Muscle of leg (tissue), 11 donors: Measurements from ENCODE around the gene TXNDC15. TPM values are rescaled to one million over a fixed set of nuclear protein-coding genes. Genes with fewer than 3 reads are reported as not detected.
A peak's percentile ranks its signal among the peaks of the same experiment; 100 is the strongest.
"Not testable (repeated sequence)": the region's sequence is repeated elsewhere in the genome, so short reads cannot be mapped to it uniquely, and the experiment has no call there.

ENCODE experiments used
- DNase-seq: peaks from one replicate; pipeline ENCODE4 v3.0.0; 2013
- H3K27ac ChIP-seq: one replicate; pipeline ENCODE4 v1.5.1; 2013; ENCODE audit warnings: mild to moderate bottlenecking, low read length, control low read depth
- H3K27me3 ChIP-seq: one replicate; pipeline ENCODE4 v1.6.1; 2013; ENCODE audit warnings: low read length; ENCODE audit not compliant: control insufficient read depth, insufficient read depth
- H3K36me3 ChIP-seq: one replicate; pipeline ENCODE4 v1.6.1; 2013; ENCODE audit warnings: low read length; ENCODE audit not compliant: control insufficient read depth, insufficient read depth
- H3K4me1 ChIP-seq: one replicate; pipeline ENCODE4 v1.6.1; 2013; ENCODE audit warnings: low read length; ENCODE audit not compliant: control insufficient read depth, insufficient read depth
- H3K4me3 ChIP-seq: one replicate; pipeline ENCODE4 v1.5.1; 2013; ENCODE audit warnings: low read length, control low read depth
- H3K9me3 ChIP-seq: replicated peaks from 2 replicates; pipeline ENCODE4 v1.6.1; 2013; ENCODE audit warnings: low read depth, low read length; ENCODE audit not compliant: control insufficient read depth
- WGBS: methylation state at CpG from one replicate; pipeline ENCODE4 v1.1.5; 2013; ENCODE audit warnings: missing lambda C conversion rate; ENCODE audit not compliant: insufficient coverage; 5-methylcytosine and 5-hydroxymethylcytosine counted together
- polyA plus RNA-seq, 8 donors: library from polyadenylated mRNA; unstranded; fragments of 120-200 nt; gene quantifications; one replicate each; pipeline versions ENCODE4 v1.2.1 to v1.2.3, GENCODE V29; 2013; ENCODE audit warnings: inconsistent platforms in 1 of 8, low replicate concordance in 1 of 8; ENCODE audit not compliant: insufficient read length in 8 of 8, insufficient read depth in 1 of 8
- total RNA-seq: library from RNA; stranded (reverse); fragments of 120-200 nt; gene quantifications from one replicate; pipeline ENCODE4 v1.2.4, GENCODE V29; 2013

The TXNDC15 gene
- total and polyA plus RNA-seq, 9 donors, result 60.3 to 95.4 (median 71.4) TPM

DNA sequence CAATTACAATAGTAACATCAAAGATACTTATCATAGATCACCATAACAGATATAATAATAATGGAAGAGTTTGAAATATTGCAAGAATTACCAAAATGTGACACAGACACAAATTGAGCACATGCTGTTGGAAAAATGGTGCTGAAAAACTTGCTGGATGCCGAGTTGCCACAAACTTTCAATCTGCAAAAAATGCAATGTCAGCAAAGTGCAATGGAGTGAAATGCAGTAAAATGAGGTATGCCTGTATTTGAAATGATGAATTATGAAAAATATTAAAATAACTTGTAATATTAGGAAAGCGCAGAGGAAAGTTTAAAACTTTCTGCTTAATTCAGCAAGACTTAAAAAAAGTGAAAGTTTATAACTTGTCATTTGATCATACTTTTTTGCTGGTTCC, 18.8 kb downstream of the TXNDC15 start:
- peaks cover 2% of the 10 kb centered on the region for H3K9me3 ChIP-seq
- no peaks in the 10 kb centered on the region for H3K27me3 ChIP-seq
- H3K27ac ChIP-seq, result no peak overlapping the region
- no peaks in the 10 kb centered on the region for H3K4me1 ChIP-seq
- DNase-seq, result no peak
- peaks cover 40% of the 10 kb centered on the region for H3K36me3 ChIP-seq
- no peak overlapping the region for H3K4me3 ChIP-seq
- WGBS, result 91% methylated on average over 1 of the region's 2 CpGs

DNA sequence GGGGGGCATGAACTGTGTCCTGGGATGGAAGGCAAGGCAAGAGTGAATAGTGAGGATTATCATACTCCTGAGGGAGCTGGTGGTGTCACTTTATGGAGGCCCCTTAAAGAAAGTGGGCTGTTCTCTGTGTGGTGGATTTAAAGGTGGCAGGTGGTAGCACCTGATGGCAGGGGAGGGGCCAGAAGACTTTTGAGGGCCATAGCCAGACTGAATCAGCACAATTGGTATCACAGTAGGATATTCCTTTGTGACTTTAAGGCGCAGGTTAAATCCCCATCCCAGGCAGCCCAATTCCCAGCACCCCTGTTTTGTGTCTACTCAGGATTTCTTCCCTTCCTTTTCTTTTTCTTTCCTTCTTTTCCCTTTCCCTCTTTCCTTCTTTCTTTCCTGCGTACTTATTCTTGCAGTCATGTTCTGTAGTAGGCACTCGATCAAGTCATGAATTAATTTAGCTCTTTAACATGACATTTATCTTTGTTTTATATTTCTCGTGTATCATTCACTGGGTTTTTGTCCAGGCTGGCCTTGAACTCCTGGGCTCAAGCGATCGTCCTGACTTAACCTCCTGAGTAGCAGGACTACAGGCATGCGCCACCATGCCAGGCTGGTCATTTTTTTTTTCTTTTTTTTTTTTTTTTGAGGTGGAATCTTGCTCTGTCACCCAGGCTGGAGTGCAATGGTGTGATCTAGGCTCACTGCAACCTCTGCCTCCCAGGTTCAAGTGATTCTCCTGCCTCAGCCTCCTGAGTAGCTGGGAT, 19.8 kb downstream of the TXNDC15 start:
- Histone ChIP-seq H3K27me3 (no peaks in the 10 kb centered on the region), H3K4me1 (no peaks in the 10 kb centered on the region), H3K27ac (no peak overlapping the region), H3K9me3 (peaks cover 2% of the 10 kb centered on the region), H3K36me3 (peaks cover 33% of the 10 kb centered on the region), H3K4me3 (no peak overlapping the region)
- DNase-seq, result no peak
- 87% methylated on average over 4 of the region's 7 CpGs for WGBS

DNA sequence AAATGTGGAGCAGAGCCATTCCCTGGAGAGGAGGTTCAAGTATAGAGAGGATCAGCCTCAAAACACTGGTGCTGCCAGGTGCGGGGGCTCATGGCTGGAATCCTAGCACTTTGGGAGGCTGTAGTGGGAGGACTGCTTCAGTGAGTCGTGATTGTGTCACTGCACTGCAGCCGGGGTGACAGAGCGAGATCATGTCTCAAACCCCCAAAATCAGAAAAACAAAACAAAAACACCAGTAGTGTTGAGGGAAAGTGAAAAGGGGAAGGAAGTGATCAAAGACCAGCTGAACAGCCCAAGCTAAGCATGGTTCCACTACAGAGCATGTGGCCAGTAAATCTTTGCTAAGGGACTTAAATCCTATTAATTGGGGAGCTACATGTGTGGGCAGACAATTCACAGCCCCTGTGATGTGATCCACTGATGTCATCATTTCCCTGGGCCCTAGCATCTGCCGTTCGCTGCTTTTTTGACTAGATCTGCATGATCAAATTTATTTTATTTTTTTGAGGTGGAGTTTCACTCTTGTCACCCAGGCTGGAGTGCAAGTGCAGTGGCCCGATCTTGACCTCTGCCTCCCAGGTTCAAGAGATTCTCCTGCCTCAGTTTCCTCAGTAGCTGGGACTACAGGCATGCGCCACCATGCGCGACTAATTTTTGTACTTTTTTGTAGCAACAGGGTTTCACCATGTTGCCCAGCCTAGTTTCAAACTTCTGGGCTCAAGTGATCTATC, 28.1 kb downstream of the TXNDC15 start:
- H3K36me3 ChIP-seq, result peaks cover 13% of the 10 kb centered on the region
- no peak overlapping the region for H3K27ac ChIP-seq
- WGBS, result 90% methylated on average over 5 of the region's 10 CpGs

GRCh38 chr5:134904610-134905245, 30.6 kb downstream of the TXNDC15 start, which contains the start of gene PCBD2:
Gene PCBD2, plus strand, starts transcription at chr5:134905131. Its CDS starts 9 bp downstream, at chr5:134905140.
- under 1% methylated on average over 84 of the region's 84 CpGs for WGBS
- no peaks in the 10 kb centered on the region for H3K9me3 ChIP-seq

More for the DNA sequence above, 28.1 kb downstream of the TXNDC15 start:
- peak; percentile 24 for DNase-seq
- Histone ChIP-seq H3K9me3 (no peaks in the 10 kb centered on the region), H3K27me3 (no peaks in the 10 kb centered on the region), H3K4me1 (no peaks in the 10 kb centered on the region), H3K4me3 (no peak overlapping the region)

GRCh38 chr5:134905246-134905996, 31.2 kb downstream of the TXNDC15 start:
- H3K9me3 ChIP-seq, result no peaks in the 10 kb centered on the region
- H3K27me3 ChIP-seq, result no peaks in the 10 kb centered on the region
- peaks cover 14% of the 10 kb centered on the region for H3K36me3 ChIP-seq
- peak; percentile 89 for DNase-seq
- peak overlapping the region; percentile 95 for H3K27ac ChIP-seq
- WGBS, result under 1% methylated on average over 37 of the region's 54 CpGs
- H3K4me1 ChIP-seq, result no peaks in the 10 kb centered on the region
- H3K4me3 ChIP-seq, result peak overlapping the region; percentile 86

More at GRCh38 chr5:134904610-134905245, 30.6 kb downstream of the TXNDC15 start, which contains the start of gene PCBD2:
- Histone ChIP-seq H3K27ac (peak within 1 kb of the TSS; percentile 95), H3K4me1 (no peaks in the 10 kb centered on the region), H3K4me3 (peak within 1 kb of the TSS; percentile 86), H3K36me3 (peaks cover 14% of the 10 kb centered on the region), H3K27me3 (no peaks in the 10 kb centered on the region)
- peak; percentile 95 for DNase-seq

- no peaks in the 10 kb centered on the region for H3K27me3 ChIP-seq
- H3K4me3 ChIP-seq, result no peak overlapping the region
- peaks cover 26% of the 10 kb centered on the region for H3K36me3 ChIP-seq
- no peaks in the 10 kb centered on the region for H3K9me3 ChIP-seq
- 86% methylated on average over 1 of the region's 1 CpG for WGBS
- H3K27ac ChIP-seq, result no peak overlapping the region
- no peak for DNase-seq
- H3K4me1 ChIP-seq, result no peaks in the 10 kb centered on the region
Measured at GRCh38 chr5:134906811-134907210, 32.6 kb downstream of the TXNDC15 start.

DNA sequence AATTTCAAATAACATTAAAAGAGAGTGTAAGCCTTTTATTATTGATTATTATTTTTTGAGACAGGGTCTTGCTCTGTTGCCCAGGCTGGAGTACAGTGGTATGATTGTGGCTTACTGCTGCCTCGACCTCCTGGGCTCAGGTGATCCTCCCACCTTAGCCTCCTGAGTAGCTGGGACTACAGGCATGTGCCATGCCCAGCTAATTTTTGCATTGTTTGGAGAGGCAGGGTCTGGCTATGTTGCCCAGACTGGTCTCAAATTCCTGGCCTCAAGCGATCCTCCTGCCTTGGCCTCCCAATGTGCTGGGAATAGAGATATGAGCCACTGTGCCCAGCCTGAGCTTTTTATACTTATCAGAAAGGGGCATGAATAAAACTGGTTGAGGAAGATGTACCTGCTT, 36.6 kb downstream of the TXNDC15 start:
- not testable (repeated sequence) for H3K27me3 ChIP-seq, H3K27ac ChIP-seq, H3K4me3 ChIP-seq, DNase-seq, H3K9me3 ChIP-seq, H3K4me1 ChIP-seq
- WGBS, result 100% methylated on average over 1 of the region's 2 CpGs
- peaks cover 58% of the 10 kb centered on the region for H3K36me3 ChIP-seq

- peaks cover 57% of the 10 kb centered on the region for H3K36me3 ChIP-seq
- H3K4me3 ChIP-seq, result no peak overlapping the region
- H3K27ac ChIP-seq, result no peak overlapping the region
- H3K27me3 ChIP-seq, result no peaks in the 10 kb centered on the region
- no peak for DNase-seq
- no peaks in the 10 kb centered on the region for H3K9me3 ChIP-seq
- no peaks in the 10 kb centered on the region for H3K4me1 ChIP-seq
- 67% methylated on average over 4 of the region's 8 CpGs for WGBS
Measured at GRCh38 chr5:134911285-134912206, 37.4 kb downstream of the TXNDC15 start.

GRCh38 chr5:134913254-134913653, 39.1 kb downstream of the TXNDC15 start:
- H3K4me1 ChIP-seq, result no peaks in the 10 kb centered on the region
- no peaks in the 10 kb centered on the region for H3K27me3 ChIP-seq
- H3K36me3 ChIP-seq, result peaks cover 59% of the 10 kb centered on the region
- no peaks in the 10 kb centered on the region for H3K9me3 ChIP-seq
- no peak for DNase-seq
- H3K27ac ChIP-seq, result no peak overlapping the region
- WGBS, result 64% methylated on average over 3 of the region's 3 CpGs
- no peak overlapping the region for H3K4me3 ChIP-seq
